Right lobe of liver (tissue), 6 donors: ENCODE data around the gene GOLT1A. TPM values are rescaled to one million over a fixed set of nuclear protein-coding genes. Genes with fewer than 3 reads are reported as not detected.

Experiments
- ATAC-seq, 4 donors: fragments of 200-7000 bp; cut with Tn5 transposase; one replicate each; pipeline ENCODE4 v1.9.1; 2020; ENCODE audit warnings: mild to moderate bottlenecking in 4 of 4, moderate library complexity in 4 of 4
- DNase-seq, 3 donors: peaks; one replicate each; pipeline ENCODE4 v3.0.0-alpha.2; 2020
- H3K27ac ChIP-seq, 3 donors: fragments of 200-600 bp; one replicate each; pipeline ENCODE4 v1.8.0; 2022
- H3K27me3 ChIP-seq, 2 donors: fragments of 200-600 bp; one replicate each; pipeline ENCODE4 v1.8.0; 2022
- H3K36me3 ChIP-seq, 4 donors: fragments of 200-600 bp; sonication (generic) in 1 of 4; one replicate each; pipeline versions ENCODE4 v1.5.1 to v1.8.0; 2017 to 2022; ENCODE audit warnings: control low read depth in 1 of 4
- H3K4me1 ChIP-seq, 4 donors: fragments of 200-600 bp; sonication (generic) in 1 of 4; one replicate each; pipeline versions ENCODE4 v1.5.1 to v1.8.0; 2017 to 2022; ENCODE audit warnings: control low read depth in 1 of 4
- H3K4me3 ChIP-seq, 3 donors: fragments of 200-600 bp; one replicate each; pipeline ENCODE4 v1.8.0; 2022
- H3K9me3 ChIP-seq, 4 donors: fragments of 200-600 bp; sonication (generic) in 1 of 4; one replicate each; pipeline versions ENCODE4 v1.5.1 to v1.8.0; 2017 to 2022; ENCODE audit warnings: control low read depth in 1 of 4
- POLR2A ChIP-seq: fragments of 450-650 bp; IDR thresholded peaks from one replicate; pipeline ENCODE4 v1.6.1; 2017; ENCODE audit warnings: antibody characterized with exemption, mild to moderate bottlenecking
- WGBS: methylation state at CpG from one replicate; pipeline ENCODE4 v1.1.6; 2018; ENCODE audit warnings: low coverage, low lambda C conversion rate; ENCODE audit not compliant: insufficient coverage; ENCODE audit errors: missing lambda C conversion rate; 5-methylcytosine and 5-hydroxymethylcytosine counted together
- intact Hi-C, 2 donors: fragments of 100-400 bp; cut with DNase I; formaldehyde crosslinking; loops; one replicate each; pipeline versions ENCODE4 v1.11.2 to v1.14.1; 2022
- total RNA-seq, 6 experiments: library from RNA; depleted of rRNA in 2 of 6; stranded (reverse); fragments of >200 nt in 2 of 6; fragmentation: NEBNext Ultra II Directional in 3 of 6; extraction: Animal tissue kit (Norgen Biotek cat#: 25700) in 3 of 6; gene quantifications; one replicate each; pipeline versions ENCODE4 v1.1.0 to v1.2.4, GENCODE V29; 2016 to 2023
- TF ChIP-seq, protein P1 (sequence below), 4 donors: fragments of 200-600 bp in 3 of 4; fragments of 450-650 bp in 1 of 4; IDR thresholded peaks; one replicate each; pipeline versions ENCODE4 v1.5.1 to v1.8.0; 2016 to 2022; ENCODE audit warnings: antibody characterized with exemption in 4 of 4, mild to moderate bottlenecking in 2 of 4
- donor health status: DM: no; HTN: yes; CAD: no.
- donor health status: DM: no; HTN: no; CAD: no.
- donor health status: DM: no; HTN: no; CAD: no.
- donor health status: DM: no; HTN: yes; CAD: no.
- donor health status: DM: no; HTN: yes; CAD: no.

GOLT1A gene
- total RNA-seq, 6 experiments from 2014 or later = 49.4 to 103 (median 74.5) TPM

DNA sequence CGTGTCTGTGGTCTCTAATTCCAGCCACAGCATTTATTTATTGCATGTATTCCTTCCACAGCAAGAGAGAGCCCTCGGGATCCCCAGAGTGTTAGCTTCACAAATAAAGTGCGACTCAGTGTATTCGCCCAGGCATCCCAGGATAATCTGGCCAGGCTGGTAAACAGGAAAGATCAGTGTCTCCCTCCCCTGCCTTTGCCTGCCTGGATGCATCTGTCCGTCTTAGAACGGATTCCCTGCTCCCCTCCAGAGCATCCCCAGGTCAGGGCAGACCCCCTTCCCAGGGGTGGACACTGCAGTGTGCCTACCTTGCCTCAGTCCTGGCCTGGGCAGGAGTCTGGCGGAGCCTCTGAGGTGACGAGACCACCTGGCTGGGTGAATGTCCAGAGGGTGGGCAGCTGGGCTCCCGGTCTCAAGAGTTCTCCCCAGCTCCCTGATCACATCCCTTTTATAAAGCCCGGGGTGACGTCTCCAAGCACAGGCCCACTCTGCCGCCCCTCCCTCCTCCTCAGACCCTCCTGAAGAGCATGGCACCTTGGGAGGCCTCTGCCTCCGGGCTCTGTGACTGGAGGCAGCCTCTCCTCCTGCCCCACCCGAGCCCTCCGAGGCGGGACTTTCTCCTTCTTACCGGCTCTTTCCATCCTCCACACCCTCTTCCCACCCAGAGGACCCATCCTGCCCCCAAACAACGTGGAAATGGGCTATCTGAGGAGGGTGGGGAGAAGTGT is 17.6 kb downstream of the GOLT1A start, which contains the start of gene KISS1:
Gene KISS1, minus strand, starts transcription at position 424 of the 728 bp plus-strand sequence. CDS start 3,615 bp downstream, outside the sequence.
- WGBS = 19% methylated on average over 7 of the region's 18 CpGs
- Histone ChIP-seq H3K27me3 (no peaks in the 10 kb centered on the region), H3K4me3 (no peak within 1 kb of the TSS), H3K4me1 (peaks cover 0 to 7% (median 0%) of the 10 kb centered on the region in 4 donors), H3K36me3 (no peaks in the 10 kb centered on the region), H3K9me3 (no peaks in the 10 kb centered on the region), H3K27ac (no peak within 1 kb of the TSS)
- peak; percentile 45 to 52 (median 49) for ATAC-seq
- no peak for DNase-seq
- intact Hi-C loops = no loop called here
- no peak for TF ChIP-seq POLR2A
- TF ChIP-seq, protein P1, sequence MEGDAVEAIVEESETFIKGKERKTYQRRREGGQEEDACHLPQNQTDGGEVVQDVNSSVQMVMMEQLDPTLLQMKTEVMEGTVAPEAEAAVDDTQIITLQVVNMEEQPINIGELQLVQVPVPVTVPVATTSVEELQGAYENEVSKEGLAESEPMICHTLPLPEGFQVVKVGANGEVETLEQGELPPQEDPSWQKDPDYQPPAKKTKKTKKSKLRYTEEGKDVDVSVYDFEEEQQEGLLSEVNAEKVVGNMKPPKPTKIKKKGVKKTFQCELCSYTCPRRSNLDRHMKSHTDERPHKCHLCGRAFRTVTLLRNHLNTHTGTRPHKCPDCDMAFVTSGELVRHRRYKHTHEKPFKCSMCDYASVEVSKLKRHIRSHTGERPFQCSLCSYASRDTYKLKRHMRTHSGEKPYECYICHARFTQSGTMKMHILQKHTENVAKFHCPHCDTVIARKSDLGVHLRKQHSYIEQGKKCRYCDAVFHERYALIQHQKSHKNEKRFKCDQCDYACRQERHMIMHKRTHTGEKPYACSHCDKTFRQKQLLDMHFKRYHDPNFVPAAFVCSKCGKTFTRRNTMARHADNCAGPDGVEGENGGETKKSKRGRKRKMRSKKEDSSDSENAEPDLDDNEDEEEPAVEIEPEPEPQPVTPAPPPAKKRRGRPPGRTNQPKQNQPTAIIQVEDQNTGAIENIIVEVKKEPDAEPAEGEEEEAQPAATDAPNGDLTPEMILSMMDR (IDR thresholded peaks at IDR 0.05) = no peak

DNA sequence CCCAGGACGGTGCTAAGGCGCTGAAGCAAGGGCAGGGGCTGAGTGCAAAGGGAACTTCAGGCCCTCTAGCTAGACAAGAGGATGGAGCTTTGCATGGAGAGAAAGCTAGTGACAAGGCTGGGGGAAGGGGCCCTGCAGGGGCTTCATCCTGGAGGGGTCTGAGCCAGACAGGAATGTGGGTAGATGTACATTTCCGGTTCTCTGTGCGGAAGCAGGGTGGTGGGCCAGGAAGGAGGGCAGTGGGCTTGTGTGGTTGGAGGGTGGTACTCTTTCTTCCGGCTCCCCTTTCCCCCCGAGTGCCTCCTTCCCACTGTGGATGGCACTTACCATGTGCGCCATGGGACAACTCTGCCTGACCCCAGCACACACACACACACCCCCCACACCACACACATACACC is 19.0 kb downstream of the GOLT1A start:
- 36% methylated on average over 2 of the region's 7 CpGs for WGBS

DNA sequence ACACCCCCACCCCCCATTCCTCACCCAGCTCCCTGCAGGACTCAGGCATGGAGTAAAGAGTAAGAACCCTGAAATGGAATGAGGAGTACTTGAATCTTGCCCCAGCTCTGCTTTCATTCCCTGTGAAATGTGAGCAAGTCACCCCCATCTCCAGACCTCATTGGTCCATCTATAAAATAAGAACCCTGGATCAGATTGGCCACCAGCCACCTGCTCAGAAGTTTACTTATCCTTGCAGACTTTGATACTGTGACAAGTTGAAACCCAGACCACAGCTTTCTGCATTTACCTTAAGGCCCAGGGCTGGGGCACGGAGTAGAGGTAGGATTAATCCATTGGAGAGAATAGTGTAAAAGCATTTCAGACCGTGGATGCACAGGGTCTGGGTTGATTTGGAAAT is 19.7 kb downstream of the GOLT1A start:
- ATAC-seq = no peak
- intact Hi-C loops = no loop called here
- Histone ChIP-seq H3K9me3 (no peaks in the 10 kb centered on the region), H3K4me1 (peaks cover 0 to 6% (median 0%) of the 10 kb centered on the region in 4 donors), H3K4me3 (no peak overlapping the region), H3K27me3 (no peaks in the 10 kb centered on the region), H3K36me3 (no peaks in the 10 kb centered on the region), H3K27ac (no peak overlapping the region)
- no peak for DNase-seq
- WGBS = 71% methylated on average over 2 of the region's 2 CpGs
- TF ChIP-seq POLR2A = no peak
- TF ChIP-seq, protein P1 (IDR thresholded peaks at IDR 0.05) = no peak

More for the DNA sequence above, 19.0 kb downstream of the GOLT1A start:
- intact Hi-C loops = no loop called here
- Histone ChIP-seq H3K27me3 (no peaks in the 10 kb centered on the region), H3K27ac (no peak overlapping the region), H3K9me3 (no peaks in the 10 kb centered on the region), H3K4me3 (no peak overlapping the region), H3K4me1 (peaks cover 0 to 6% (median 0%) of the 10 kb centered on the region in 4 donors), H3K36me3 (no peaks in the 10 kb centered on the region)
- DNase-seq (no peak), ATAC-seq (no peak)
- no peak for TF ChIP-seq POLR2A
- TF ChIP-seq, protein P1 (IDR thresholded peaks at IDR 0.05) = no peak

DNA sequence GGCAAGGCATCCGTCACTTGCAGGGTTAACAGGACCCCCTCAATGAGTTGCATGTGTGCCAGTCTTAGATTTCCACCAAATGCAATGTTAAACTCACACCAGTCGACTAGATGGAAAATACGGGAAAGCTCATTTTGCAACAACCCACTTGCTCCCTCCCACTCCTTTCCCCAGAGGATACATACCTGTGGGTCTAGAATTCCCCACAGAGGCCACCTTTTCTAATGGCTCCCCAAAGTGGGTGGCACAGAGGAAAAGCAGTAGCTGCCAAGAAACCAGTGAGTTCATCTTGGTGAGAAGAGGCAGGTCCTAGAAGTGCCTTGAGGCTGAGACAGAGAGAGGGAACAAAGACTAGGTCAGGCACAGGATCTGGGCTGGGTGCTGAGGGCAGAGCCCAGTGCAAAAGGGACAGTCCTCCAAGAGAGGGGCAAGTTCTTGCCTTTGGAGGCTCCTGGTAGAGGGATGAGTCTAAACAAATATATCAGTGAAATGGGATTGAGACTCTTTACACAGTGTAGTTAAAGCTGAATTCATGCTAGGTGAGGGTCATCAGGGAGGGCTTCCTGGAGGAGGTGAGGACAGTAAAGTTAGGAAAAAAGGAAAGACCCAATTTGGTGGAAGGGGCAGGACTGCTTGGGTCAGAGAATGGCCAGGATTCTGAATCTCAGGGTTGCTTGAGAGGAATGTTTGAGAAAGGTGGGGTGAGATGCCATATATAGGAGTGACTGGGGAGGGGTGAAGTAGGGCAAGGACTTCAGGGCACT is 21.0 kb downstream of the GOLT1A start:
- no peak for DNase-seq
- 83% methylated on average over 2 of the region's 3 CpGs for WGBS
- no peak for ATAC-seq
- intact Hi-C loops = no loop called here
- Histone ChIP-seq H3K4me1 (peaks cover 0 to 6% (median 0%) of the 10 kb centered on the region in 4 donors), H3K4me3 (no peak overlapping the region), H3K9me3 (no peaks in the 10 kb centered on the region), H3K27me3 (no peaks in the 10 kb centered on the region), H3K27ac (no peak overlapping the region), H3K36me3 (no peaks in the 10 kb centered on the region)
- TF ChIP-seq, protein P1 (IDR thresholded peaks at IDR 0.05) = no peak
- TF ChIP-seq POLR2A = no peak
